ENCODE data around the gene YAE1.

YAE1 gene

DNA sequence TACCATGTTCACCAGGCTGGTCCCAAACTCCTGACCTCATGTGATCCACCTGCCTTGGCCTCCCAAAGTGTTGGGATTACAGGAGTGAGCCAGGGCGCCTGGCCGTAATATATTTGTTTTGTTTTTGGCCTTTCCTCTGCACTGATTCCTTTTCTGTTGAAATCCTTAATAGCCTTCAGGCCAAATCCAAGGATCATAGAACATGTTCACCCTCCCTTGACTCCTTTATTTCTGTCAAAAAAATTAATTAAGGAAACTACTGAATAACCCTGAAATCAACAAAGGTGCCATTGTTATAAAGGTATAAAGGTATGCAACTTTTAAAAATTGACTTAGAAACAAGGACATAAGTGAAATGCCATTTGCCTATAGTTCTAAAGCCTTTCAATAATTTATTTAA, 41.7 kb downstream of the YAE1 start:
- DNase-seq (ENCODE audit: low read depth), result no peak

DNA sequence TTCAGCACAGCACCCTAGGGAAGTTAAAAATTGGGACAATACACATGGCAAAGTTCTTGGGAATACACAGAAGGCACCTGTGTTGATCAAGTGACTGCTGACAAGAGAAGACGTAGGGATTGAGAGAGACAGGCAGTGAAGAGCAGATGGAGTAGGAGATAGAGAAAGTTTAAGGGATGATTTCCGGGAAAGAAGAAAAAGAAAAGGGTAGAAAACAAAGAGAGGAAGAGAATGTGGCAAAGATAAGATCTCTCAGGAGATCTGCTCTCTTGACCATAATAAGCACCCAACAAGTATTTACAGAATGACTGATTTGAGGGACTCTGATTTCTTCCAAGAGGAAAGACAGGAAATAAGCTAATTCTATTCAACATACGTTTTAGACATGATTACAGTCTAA, 42.1 kb downstream of the YAE1 start:
- no peak for DNase-seq (ENCODE audit: low read depth)

DNA sequence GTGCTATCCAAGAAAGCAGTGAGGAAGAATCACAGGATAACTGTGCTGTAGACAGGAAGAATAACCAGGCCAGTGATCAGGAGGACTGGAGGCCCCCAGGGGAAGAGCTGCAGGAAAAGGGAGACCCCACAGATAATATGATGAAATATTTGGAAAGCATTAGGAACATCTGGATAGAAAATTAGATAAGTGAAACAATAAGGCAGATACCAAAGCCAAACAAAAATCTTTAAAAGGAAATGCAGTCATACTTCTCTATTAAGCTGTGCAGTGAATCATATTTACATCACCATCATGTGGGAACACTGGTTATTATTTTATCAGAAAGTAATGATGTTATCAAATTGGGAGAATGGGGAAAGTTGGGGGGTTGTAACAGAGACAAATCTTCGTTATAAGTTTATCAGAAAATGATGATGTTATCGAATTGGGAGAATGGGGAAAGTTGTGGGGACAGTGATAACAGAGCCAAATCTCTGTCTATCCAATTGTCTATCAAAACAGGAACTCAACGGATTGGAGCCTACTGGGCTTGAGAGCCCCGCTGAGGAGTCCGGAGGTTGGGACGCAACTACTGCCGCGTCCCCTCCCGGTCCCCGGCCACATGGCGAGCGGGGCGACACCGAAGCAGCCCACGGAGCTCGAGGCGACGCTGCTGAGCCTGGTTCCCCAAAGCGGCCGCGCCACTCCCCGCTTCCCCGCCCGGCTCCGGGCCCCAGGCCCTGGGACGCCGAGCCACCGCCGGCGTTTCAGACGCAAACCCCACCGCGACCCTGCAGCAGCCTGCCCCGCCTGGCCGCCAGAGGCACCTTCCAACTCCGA, 43.1 kb downstream of the YAE1 start:
- DNase-seq (ENCODE audit: low read depth), result no peak

DNA sequence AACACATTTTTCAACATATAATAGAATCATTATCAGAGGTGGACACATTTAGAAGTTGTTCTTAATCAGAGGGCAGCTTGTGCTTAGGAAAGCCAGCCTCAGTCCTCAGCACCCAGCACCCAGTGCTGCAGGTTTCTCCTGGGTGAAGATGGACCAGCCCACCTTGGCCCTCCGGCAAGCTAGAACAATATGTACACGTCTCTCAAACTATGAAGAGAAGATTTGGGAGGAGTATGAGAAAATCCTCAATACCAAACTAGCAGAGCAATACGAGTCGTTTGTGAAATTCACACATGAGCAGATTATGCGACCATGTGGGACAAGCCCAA, 43.7 kb downstream of the YAE1 start:
- DNase-seq (ENCODE audit: low read depth), result no peak

DNA sequence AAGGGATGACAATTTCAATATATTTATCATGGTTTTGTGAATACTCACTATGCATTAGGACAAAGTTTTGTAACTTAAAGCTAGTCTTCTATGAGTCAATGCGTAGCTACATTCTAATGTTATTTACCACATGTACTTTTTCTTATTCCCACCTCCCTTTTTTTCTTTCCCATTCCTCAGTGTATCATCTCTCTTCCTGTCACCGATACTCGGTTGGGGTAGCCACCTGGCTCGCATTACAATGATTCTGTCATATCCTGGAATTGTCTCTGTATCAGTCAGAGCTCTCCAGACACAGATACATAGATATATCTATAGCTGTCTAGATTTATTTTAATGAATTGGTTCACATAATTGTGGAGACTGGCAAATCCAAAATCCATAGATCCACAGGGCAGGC, 47.4 kb downstream of the YAE1 start:
- DNase-seq (ENCODE audit: low read depth), result no peak

DNA sequence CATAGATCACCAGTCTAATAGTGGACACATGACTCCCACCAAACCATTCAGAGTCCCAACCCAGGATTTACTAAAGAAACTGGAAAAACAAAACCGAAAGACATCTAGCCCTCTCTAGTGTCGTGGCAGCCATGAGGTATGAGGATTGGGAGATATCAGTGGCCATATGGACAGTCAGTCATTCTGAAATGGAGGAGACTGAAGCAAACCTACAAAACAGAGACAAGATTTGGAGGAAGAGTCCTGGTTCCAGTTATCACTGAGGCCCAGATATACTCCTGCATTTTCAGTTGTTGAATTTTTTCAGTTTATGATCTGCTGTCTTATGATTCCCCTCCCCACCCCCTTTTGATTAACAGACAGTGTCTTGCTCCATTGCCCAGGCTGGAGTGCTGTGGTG, 48.1 kb downstream of the YAE1 start:
- no peak for DNase-seq (ENCODE audit: low read depth)

DNA sequence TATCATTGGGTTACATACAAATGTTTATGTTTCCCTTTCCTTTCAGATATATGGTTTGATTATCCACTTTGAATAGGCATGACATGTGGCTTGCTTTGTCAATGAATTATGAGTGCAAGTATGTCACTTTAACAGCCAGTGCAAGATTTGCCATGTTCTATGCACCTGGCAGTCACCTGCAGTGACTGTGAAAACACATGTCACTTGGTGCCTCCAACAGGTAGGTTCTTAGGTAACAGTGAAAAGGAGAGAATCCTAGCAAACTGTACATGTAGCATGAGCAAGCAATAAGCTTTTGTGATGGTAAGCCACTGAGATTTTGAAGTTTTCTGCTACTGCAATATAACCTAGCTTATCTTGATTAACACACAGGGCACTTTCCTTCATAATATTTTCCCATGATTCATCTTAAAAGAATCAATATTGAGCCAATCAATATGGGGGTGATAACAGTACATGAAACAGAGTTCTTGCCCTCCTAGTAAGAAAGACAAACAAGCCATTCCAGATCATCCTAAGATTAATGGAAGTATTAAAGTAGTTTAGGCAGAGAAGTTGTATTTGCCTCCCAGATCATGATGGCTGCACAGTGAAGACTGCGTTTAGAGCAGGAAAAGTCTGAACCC, 49.3 kb downstream of the YAE1 start:
- DNase-seq (ENCODE audit: low read depth), result no peak

DNA sequence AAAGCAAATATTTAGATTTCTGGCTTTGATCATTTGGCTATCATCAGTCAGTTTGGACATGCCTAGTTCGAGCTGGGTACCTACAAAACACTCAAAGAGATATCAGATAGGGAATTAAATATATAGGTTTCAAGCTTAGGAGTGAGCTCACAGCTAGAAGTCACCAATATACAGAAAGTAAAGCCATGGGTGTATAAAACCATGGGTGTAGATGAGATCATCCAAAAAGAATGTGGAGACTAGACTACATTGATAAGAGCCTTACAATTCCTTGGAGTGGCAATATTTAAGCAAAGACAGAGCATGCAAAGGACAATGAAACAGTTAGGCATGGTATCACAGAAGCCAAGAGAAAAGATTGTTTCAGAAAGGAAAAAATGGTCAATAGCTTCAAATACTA, 49.9 kb downstream of the YAE1 start:
- no peak for DNase-seq (ENCODE audit: low read depth)

DNA sequence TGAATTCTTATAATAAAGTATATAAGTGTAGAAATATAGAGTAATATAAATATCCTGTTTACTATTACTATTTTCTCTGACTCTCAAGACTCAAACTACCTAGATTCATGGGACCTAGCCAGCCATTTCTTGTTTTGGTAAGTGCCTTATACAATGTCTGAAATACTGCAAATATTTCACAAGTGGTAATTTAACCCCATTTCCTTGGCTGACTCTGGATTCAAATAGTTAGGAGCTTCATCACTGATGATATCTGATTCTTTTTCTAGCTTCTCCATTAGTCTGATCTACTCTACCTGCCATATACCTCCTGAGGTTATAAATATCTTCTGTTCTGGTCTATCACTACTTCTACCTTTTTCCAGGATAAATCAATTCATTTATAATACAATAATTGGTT, 50.8 kb downstream of the YAE1 start:
- no peak for DNase-seq (ENCODE audit: low read depth)

DNA sequence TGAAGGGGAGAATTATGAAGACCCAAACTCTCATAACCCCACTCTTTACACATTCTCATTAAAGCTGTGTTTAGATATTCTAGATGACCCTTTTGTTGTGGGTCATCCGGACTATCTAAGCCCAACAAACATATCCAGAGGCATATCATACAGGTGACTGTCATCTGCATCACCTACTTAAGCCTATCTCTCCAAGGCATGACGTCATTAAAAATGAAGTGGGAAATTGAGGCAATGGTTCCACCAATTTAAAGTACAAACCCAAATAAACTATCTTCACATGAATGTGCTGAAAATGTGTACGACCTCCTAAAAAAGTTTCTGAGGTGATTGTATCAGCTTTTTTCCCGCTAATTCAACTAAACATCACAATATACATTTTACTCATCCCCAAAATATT, 52.7 kb downstream of the YAE1 start:
- no peak for DNase-seq (ENCODE audit: low read depth)

DNA sequence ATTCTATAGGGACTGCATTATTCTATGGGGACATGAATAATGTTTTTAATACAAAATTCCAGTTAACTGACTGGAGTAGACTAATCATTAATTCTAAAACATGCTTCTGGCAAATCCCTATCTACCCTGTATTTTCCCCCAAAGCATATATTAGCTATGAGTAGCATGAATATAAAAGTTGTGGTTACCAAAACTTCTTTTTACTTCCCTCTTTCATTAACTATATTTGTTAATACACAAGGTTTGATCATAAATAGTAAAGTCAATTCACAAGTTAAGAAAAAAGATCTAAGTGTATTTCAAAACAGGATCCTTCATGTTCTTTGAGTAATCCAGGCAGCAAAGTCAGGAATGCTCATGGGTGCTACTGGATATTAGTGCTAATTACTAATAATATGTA, 54.3 kb downstream of the YAE1 start:
- DNase-seq (ENCODE audit: low read depth), result no peak

DNA sequence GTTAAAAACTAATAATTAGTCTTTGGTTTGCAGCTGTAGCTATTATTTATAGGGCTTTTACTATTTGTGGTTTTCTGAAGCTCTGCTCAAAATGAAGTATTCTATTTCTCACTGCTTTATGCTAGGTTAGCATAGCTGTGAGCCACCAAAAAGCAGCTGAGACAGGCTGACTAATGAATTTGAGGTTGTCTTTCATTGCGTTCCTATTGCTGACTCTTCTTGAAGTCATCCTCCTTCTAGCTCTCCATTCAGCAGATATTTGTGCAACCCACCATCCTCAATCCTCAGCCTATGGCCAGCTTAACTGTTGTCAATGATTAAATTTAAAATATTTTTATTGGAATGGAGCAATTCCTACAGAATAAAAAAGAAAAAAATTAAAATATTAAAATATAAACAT, 55.1 kb downstream of the YAE1 start:
- DNase-seq (ENCODE audit: low read depth), result peak; percentile 82

DNA sequence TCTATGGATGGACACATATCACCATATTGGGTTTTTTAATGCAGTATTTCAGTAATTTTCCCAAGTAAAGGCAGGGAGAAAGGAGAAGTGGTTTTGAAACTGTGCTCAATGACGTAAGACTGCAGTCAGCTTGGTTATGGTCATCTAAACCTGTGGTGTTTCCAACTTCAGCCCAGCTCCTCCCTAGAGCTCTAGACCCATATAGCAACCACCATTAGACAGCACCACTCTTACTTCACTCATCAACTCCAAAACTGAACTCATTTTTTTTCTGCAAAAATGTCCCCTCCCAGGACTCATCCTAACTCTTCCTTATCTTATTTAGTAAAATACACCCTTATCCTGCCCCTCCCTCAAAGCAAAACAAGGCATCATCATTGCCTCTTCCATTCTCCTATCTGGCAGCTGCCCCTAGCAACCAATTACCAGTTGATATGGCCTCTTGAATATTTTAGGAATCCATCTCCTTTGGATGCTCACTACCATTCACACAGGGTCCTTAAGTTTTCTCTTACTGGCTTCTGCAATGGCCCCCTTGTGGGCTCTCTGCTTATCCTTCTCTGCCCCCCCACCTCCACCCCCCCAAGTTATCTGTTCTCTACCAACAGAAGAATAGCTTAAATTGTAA, 55.7 kb downstream of the YAE1 start:
- DNase-seq (ENCODE audit: low read depth), result no peak

Data from GM04503 (cell line).